Aorta (tissue), 5 donors: ENCODE measurements around the gene CMTM3. TPM values are rescaled to one million over a fixed set of nuclear protein-coding genes. Genes with fewer than 3 reads are reported as not detected.

Source experiments
- ATAC-seq: fragments of 200-7000 bp; cut with Tn5 transposase; one replicate; pipeline ENCODE4 v1.9.1; 2022; ENCODE audit warnings: moderate library complexity; ENCODE audit not compliant: low FRiP score
- DNase-seq, 2 donors: peaks; one replicate each; pipeline ENCODE4 v3.0.0-alpha.2; 2020
- H3K27ac ChIP-seq, 2 donors: one replicate each; pipeline ENCODE4 v1.5.1; 2013; ENCODE audit warnings: low read length in 2 of 2, mild to moderate bottlenecking in 2 of 2, moderate library complexity in 2 of 2, control low read depth in 1 of 2, inconsistent platforms in 1 of 2, low read depth in 1 of 2
- H3K27me3 ChIP-seq, 2 donors: one replicate each; pipeline ENCODE4 v1.6.1; 2013; ENCODE audit warnings: control low read depth in 1 of 2, low read length in 1 of 2, mild to moderate bottlenecking in 1 of 2, moderate library complexity in 1 of 2; ENCODE audit not compliant: insufficient read depth in 2 of 2, control insufficient read depth in 1 of 2
- H3K36me3 ChIP-seq, 2 donors: one replicate each; pipeline ENCODE4 v1.6.1; 2013; ENCODE audit warnings: control low read depth in 1 of 2, low read length in 1 of 2, mild to moderate bottlenecking in 1 of 2; ENCODE audit not compliant: insufficient read depth in 2 of 2, control insufficient read depth in 1 of 2
- H3K4me1 ChIP-seq, 2 donors: one replicate each; pipeline ENCODE4 v1.6.1; 2013; ENCODE audit warnings: low read length in 2 of 2, control low read depth in 1 of 2, mild to moderate bottlenecking in 1 of 2, moderate library complexity in 1 of 2; ENCODE audit not compliant: insufficient read depth in 2 of 2, control insufficient read depth in 1 of 2
- H3K4me3 ChIP-seq, 2 donors: one replicate each; pipeline ENCODE4 v1.5.1; 2013; ENCODE audit warnings: low read length in 2 of 2, control low read depth in 1 of 2, mild to moderate bottlenecking in 1 of 2
- H3K9me3 ChIP-seq: one replicate; pipeline ENCODE4 v1.6.1; 2013; ENCODE audit warnings: mild to moderate bottlenecking, low read length; ENCODE audit not compliant: control insufficient read depth
- WGBS, 2 donors: extraction: QIAGEN DNeasy Blood & Tissue Kit; methylation state at CpG; one replicate each; pipeline ENCODE4 v1.1.7; 2013; 5-methylcytosine and 5-hydroxymethylcytosine counted together
- intact Hi-C, 2 donors: fragments of 100-400 bp; cut with DNase I; formaldehyde crosslinking; loops; one replicate each; pipeline versions ENCODE4 v1.14.2 to v1.15.0; 2022
- long read RNA-seq, 2 donors: library from polyadenylated mRNA; unstranded; transcript quantifications; one replicate each; pipeline ENCODE4 v2.0.0, GENCODE V29; 2020 to 2021
- polyA plus RNA-seq, 2 donors: library from polyadenylated mRNA; stranded (reverse); fragments of 200-250 nt; gene quantifications; one replicate each; pipeline ENCODE4 v1.2.3, GENCODE V29; 2013
- total RNA-seq, 2 donors: library from RNA; stranded (reverse); fragmentation: NEBNext Ultra II Directional; extraction: Animal tissue kit (Norgen Biotek cat#: 25700); gene quantifications; one replicate each; pipeline ENCODE4 v1.2.1, GENCODE V29; 2021
- donor health status: healthy with polysubstance abuse.
- donor health status: Bipolar disorder and iron deficiency.
- donor health status: DM: no; HTN: no; CAD: no.
- donor health status: DM: no; HTN: no; CAD: no.
- donor health status: DM: yes; HTN: yes; CAD: no.

The CMTM3 gene, protein sequence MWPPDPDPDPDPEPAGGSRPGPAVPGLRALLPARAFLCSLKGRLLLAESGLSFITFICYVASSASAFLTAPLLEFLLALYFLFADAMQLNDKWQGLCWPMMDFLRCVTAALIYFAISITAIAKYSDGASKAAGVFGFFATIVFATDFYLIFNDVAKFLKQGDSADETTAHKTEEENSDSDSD
- total RNA-seq (10 to 100 TPM; 24.9 to 49.1 TPM), polyA plus RNA-seq (10 to 100 TPM; 29.5 to 29.9 TPM)
- long read RNA-seq, donor 1, transcript CMTM3-214 (5 exons, 1,934 nt): major isoform, 8 of 17 reads
- long read RNA-seq, donor 1, partial matches to known transcripts: 3 of 17 reads
- long read RNA-seq, donor 1, other reads (novel, unspliced or antisense): 3 of 17 reads
- long read RNA-seq, donor 2, transcript CMTM3-214 (5 exons, 1,934 nt): major isoform, 32 of 50 reads
- long read RNA-seq, donor 2, partial matches to known transcripts: 1 of 50 reads
- long read RNA-seq, donor 2, other reads (novel, unspliced or antisense): 14 of 50 reads

DNA sequence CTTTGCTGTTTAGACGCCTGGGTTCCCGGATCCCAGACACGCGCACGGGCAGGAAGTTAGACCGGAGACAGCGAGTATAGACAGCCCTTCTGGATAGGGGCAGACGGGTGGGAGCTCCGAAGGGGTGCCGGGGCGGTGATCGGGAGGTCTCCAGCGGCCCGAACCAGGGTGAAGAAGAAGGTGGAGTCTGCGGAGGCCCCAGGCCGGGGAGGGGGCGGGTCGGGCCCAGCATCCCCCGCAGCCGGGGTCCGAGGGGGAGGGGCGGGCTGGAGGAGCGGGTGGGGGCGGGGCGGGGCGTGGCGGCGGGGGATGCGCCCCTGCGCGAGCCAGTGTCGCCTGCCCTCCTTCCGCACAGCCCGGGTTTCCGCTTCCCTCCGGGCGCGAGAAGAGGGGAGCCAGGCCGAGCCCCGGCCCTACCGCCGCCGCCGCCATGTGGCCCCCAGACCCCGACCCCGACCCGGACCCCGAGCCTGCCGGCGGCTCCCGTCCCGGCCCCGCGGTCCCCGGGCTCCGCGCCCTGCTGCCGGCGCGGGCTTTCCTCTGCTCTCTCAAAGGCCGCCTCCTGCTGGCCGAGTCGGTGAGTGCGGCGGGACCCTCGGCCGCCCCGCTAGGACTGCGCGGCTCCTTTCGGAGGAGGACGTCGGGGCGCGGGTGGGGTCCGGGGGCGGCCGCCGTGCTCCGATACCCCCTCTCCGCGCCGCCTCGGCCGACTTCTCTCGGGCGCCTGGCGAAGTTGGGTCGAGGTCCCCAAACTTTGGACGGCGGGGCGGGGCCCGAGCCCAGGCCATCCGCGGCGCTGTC is at the start of gene CMTM3:
TSS of gene CMTM3 (plus strand) at position 329 of the 801 bp plus-strand sequence. CDS start at position 431, 102 bp downstream.
- Histone ChIP-seq H3K27me3 (no peaks in the 10 kb centered on the region), H3K4me3 (peak within 1 kb of the TSS; percentile 69 to 75), H3K9me3 (no peaks in the 10 kb centered on the region), H3K36me3 (no peaks in the 10 kb centered on the region), H3K4me1 (no peaks in the 10 kb centered on the region), H3K27ac (peak within 1 kb of the TSS; percentile 62 to 70)
- DNase-seq (peak; percentile 77 to 91), ATAC-seq (peak; percentile 80)
- WGBS, 2 donors: 1% methylated on average over 63 to 96 of the region's 96 CpGs
- intact Hi-C loops: loop anchor here (1.0 to 5.0 kb wide), 6 partner anchors 52 to 263 kb away; partner anchors contain the start of genes CKLF (in 1 of the 2) and DYNC1LI2 (in 1 of the 2)

DNA sequence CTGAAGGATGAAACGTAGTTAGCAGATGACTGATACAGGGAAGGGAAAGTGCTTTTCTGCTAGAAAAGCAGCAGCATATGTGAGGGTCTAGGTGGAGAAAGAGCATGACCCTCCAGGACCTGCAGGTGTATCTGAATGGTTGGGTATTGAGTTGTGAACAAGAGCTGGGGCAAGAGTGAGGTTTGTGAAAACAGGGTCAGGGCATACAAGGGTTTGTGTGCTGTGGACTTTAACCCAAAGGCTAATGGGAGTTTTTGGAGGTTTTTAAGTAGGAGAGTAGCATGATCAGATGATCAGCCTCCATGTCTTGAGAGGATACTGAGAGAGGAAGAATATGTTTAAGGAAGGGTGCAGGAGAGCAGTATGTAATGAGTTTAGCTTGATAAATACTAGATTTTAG is 44.4 kb upstream of the CMTM3 start:
- ATAC-seq: no peak
- Histone ChIP-seq H3K36me3 (no peaks in the 10 kb centered on the region), H3K27me3 (no peaks in the 10 kb centered on the region), H3K4me1 (peaks cover 0 to 3% of the 10 kb centered on the region in 2 donors), H3K27ac (no peak overlapping the region), H3K4me3 (no peak overlapping the region), H3K9me3 (no peaks in the 10 kb centered on the region)
- intact Hi-C loops: no loop called here
- no peak for DNase-seq
- 79 to 90% methylated on average over 1 of the region's 1 CpG for WGBS, 2 donors

DNA sequence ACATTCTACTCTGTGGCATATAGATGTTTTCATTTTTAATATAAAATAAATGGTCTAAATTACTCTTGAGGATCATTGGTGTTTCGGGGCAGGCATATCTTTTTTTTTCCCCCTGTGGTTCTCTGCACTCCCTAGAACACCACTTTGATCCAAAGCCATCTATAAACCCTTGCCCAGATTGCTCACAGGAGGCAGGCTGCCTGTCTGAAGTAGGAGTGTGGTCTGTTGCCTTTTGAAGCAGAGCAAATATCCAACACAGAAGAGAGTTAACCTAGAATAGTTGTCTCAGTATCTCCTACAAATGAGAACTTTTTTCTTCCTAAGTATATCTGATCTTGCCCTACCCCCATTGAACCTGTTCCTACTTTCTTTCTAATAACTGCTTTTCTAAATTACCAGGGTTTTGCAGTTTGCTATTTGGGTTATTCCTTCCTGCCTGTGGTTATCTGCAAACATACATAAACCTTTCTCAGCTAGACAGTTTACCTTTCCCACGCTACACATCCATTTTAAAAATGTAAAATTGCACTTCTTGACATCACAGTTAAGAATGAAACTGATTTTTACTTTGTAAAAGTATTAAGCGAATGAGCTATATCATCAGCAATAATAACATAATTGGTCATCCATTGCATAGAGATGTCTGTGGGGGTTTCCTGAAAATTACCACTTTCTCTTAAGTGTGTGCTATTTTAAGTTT is 43.0 kb upstream of the CMTM3 start:
- intact Hi-C loops: no loop called here

DNA sequence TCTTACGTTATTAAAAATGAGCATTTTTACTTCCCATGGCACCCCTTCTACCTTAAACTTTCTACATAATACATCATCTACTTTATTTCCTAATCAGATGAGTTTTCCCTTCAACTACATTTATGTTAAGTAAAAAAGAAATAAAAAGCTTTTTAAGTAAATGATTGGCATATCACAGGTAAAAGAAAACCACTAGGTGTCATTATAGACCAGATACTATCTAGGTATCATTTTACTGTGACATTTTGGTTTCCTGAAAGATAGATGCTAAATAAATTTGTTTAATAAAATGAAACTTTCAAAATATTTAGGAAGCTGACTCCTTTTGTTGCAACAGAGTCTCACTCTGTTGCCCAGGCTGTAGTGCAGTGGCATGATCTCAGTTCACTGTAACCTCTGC is 42.1 kb upstream of the CMTM3 start:
- 79 to 88% methylated on average over 1 of the region's 1 CpG for WGBS, 2 donors
- intact Hi-C loops: no loop called here
- Histone ChIP-seq H3K27ac (no peak overlapping the region), H3K36me3 (peaks cover 0 to 5% of the 10 kb centered on the region in 2 donors), H3K27me3 (no peaks in the 10 kb centered on the region), H3K9me3 (no peaks in the 10 kb centered on the region), H3K4me1 (no peaks in the 10 kb centered on the region), H3K4me3 (no peak overlapping the region)
- ATAC-seq (no peak), DNase-seq (no peak)

More for the DNA sequence above, 43.0 kb upstream of the CMTM3 start:
- Histone ChIP-seq H3K4me1 (no peaks in the 10 kb centered on the region), H3K27me3 (no peaks in the 10 kb centered on the region), H3K27ac (no peak overlapping the region), H3K9me3 (no peaks in the 10 kb centered on the region), H3K36me3 (peaks cover 0 to 4% of the 10 kb centered on the region in 2 donors), H3K4me3 (no peak overlapping the region)
- no peak for ATAC-seq
- no peak for DNase-seq
- WGBS, 2 donors: 94 to 98% methylated on average over 3 of the region's 3 CpGs

DNA sequence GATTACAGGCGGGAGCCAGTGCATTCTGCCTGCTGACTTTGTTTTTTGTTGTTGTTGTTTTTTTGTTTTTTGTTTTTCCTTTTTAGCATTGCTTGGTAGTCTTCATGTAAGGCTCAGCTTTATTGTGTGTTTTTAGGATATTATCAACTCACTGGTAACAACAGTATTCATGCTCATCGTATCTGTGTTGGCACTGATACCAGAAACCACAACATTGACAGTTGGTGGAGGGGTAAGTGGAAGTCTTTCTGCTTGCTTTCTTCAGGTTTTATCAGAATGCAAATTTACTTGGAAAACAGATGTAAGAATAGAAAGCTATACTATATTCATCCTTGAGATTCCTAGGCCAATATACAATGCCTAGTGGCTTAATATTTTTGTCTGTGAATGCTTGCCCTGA is 41.5 kb upstream of the CMTM3 start:
- H3K4me1 ChIP-seq: no peaks in the 10 kb centered on the region
- ATAC-seq: no peak
- intact Hi-C loops: no loop called here
- no peak overlapping the region for H3K4me3 ChIP-seq
- DNase-seq: no peak
- H3K27ac ChIP-seq: no peak overlapping the region
- H3K36me3 ChIP-seq: peaks cover 0 to 5% of the 10 kb centered on the region in 2 donors
- no peaks in the 10 kb centered on the region for H3K9me3 ChIP-seq
- 94 to 96% methylated on average over 2 of the region's 2 CpGs for WGBS, 2 donors
- no peaks in the 10 kb centered on the region for H3K27me3 ChIP-seq

DNA sequence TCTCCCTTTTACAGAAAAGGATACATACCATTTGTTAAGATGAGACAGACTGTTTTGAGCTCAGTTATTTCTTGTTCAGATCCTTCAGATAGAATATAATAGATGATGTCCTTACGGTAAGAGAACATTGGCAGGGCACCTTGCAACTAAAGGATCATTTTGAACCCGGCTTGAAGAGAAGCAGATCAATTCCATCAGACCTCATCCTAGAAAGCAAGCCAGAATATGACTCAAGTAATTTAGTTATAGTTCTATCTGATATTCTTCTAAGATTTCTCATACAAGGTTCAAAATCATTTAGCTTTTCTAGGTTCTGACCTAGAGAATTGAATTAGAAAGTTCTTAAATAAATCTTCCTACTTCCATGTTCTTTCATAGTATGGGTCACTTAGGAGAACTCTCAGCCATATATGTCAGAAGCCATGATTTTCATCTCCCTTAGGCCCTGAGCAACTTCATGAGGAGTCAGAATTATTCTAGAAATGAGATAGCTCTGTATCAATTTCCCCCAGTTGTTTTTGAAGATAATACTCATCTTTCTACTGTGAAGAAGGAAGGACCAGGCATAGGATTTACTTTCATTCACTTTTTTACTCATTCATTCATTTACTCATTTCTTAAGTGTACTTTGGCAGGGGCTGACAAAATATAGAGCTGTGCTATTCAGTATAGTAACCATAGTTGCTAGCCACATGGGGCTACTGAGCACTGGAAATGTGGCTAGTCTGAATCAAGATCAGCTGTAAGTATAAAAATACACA is 40.8 kb upstream of the CMTM3 start:
- 91 to 94% methylated on average over 2 of the region's 2 CpGs for WGBS, 2 donors
- ATAC-seq (no peak), DNase-seq (no peak)
- Histone ChIP-seq H3K4me1 (no peaks in the 10 kb centered on the region), H3K27me3 (no peaks in the 10 kb centered on the region), H3K36me3 (peaks cover 0 to 5% of the 10 kb centered on the region in 2 donors), H3K4me3 (no peak overlapping the region), H3K9me3 (no peaks in the 10 kb centered on the region), H3K27ac (no peak overlapping the region)
- intact Hi-C loops: no loop called here

DNA sequence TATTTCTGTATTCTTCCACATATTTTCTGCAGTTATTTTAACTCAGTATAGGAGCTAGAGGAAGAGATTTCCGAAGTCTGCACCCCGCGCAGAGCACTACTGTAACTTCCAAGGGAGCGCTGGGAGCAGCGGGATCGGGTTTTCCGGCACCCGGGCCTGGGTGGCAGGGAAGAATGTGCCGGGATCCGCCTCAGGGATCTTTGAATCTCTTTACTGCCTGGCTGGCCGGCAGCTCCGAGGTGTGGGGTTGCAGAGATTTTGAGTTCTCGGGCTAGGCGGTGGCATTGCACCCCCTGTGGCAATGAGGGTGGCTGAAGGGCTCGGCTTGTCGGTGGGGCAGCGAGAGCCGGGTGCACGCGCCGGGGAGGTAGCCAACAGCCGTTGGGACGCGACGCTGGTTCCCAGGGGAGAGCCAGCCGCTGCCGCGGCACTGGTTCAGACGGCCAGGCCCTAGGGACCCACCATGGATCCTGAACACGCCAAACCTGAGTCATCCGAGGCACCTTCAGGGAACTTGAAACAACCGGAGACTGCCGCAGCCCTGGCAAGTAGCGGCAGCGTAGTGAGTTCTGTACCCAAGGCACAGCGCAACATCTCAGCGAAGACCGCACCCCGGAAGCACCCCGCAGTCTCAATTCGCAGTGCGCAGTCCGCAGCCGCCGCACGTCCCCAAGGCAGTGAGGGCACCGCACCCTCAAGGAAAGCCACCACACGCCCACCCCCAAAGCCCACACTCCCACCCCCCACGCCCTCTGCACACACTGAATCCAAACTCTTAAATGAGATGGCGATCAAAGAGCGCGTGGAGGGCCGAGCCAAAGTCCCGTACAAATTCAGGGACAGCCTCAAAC is 38.2 kb upstream of the CMTM3 start, which contains the start of gene CMTM1:
TSS of gene CMTM1 (plus strand) at position 389 of the 851 bp plus-strand sequence. CDS start at position 464, 75 bp downstream.
- H3K4me1 ChIP-seq: no peaks in the 10 kb centered on the region
- H3K27me3 ChIP-seq: no peaks in the 10 kb centered on the region
- H3K36me3 ChIP-seq: peaks cover 0 to 5% of the 10 kb centered on the region in 2 donors
- H3K9me3 ChIP-seq: no peaks in the 10 kb centered on the region
- no peak for ATAC-seq
- 87 to 90% methylated on average over 54 of the region's 54 CpGs for WGBS, 2 donors
- no peak for DNase-seq
- no peak within 1 kb of the TSS for H3K4me3 ChIP-seq
- no peak within 1 kb of the TSS for H3K27ac ChIP-seq
- intact Hi-C loops: no loop called here
